ENCODE measurements around the gene NUMBL. TPM values are rescaled to one million over a fixed set of nuclear protein-coding genes. Genes with fewer than 3 reads are reported as not detected.

The NUMBL gene
- total and polyA plus RNA-seq, 2 of the 13 experiments (the other 11 are each of a cell fraction or from before 2014, with no cell fraction given): 0.49 to 2.3 TPM

GRCh38 chr19:40716482-40717324, 26.3 kb upstream of the NUMBL start, which contains the start of the genes COQ8B and ITPKC (continued):
- TF ChIP-seq TFE3 (CRISPR knock-in tag; IDR thresholded peaks at IDR 0.05) (peak; percentile 40; the same call in 1 of the 2 replicates), TARDBP (CRISPR knock-in tag; IDR thresholded peaks at IDR 0.05) (peak; percentile 35; the same call in 1 of the 2 replicates), ZNF747 (CRISPR knock-in tag; IDR thresholded peaks at IDR 0.05; ENCODE audit: borderline replicate concordance) (no peak), GMEB2 (CRISPR knock-in tag; IDR thresholded peaks at IDR 0.05; ENCODE audit: low read depth) (no peak), ZNF816 (CRISPR knock-in tag; IDR thresholded peaks at IDR 0.05; ENCODE audit: borderline replicate concordance) (0 out of 2 replicates have a peak, but pooled peaks have one; percentile 35), ZNF264 (CRISPR knock-in tag; IDR thresholded peaks at IDR 0.05) (peak; percentile 27; the same call in 1 of the 2 replicates), CCDC6 (CRISPR knock-in tag; IDR thresholded peaks at IDR 0.05) (0 out of 2 replicates have a peak, but pooled peaks have one; percentile 40), HES4 (CRISPR knock-in tag; IDR thresholded peaks at IDR 0.05; ENCODE audit: borderline replicate concordance) (peak; percentile 45; the same call in 1 of the 2 replicates), ZNF3 (CRISPR knock-in tag; IDR thresholded peaks at IDR 0.05) (no peak), ZNF101 (CRISPR knock-in tag; IDR thresholded peaks at IDR 0.05; ENCODE audit: borderline replicate concordance, low read depth) (no peak), PHF8 (CRISPR knock-in tag; IDR thresholded peaks at IDR 0.05) (peak; percentile 64), ARNT2 (CRISPR knock-in tag; IDR thresholded peaks at IDR 0.05; ENCODE audit: low read depth) (no peak)
- TF ChIP-seq, protein P1, sequence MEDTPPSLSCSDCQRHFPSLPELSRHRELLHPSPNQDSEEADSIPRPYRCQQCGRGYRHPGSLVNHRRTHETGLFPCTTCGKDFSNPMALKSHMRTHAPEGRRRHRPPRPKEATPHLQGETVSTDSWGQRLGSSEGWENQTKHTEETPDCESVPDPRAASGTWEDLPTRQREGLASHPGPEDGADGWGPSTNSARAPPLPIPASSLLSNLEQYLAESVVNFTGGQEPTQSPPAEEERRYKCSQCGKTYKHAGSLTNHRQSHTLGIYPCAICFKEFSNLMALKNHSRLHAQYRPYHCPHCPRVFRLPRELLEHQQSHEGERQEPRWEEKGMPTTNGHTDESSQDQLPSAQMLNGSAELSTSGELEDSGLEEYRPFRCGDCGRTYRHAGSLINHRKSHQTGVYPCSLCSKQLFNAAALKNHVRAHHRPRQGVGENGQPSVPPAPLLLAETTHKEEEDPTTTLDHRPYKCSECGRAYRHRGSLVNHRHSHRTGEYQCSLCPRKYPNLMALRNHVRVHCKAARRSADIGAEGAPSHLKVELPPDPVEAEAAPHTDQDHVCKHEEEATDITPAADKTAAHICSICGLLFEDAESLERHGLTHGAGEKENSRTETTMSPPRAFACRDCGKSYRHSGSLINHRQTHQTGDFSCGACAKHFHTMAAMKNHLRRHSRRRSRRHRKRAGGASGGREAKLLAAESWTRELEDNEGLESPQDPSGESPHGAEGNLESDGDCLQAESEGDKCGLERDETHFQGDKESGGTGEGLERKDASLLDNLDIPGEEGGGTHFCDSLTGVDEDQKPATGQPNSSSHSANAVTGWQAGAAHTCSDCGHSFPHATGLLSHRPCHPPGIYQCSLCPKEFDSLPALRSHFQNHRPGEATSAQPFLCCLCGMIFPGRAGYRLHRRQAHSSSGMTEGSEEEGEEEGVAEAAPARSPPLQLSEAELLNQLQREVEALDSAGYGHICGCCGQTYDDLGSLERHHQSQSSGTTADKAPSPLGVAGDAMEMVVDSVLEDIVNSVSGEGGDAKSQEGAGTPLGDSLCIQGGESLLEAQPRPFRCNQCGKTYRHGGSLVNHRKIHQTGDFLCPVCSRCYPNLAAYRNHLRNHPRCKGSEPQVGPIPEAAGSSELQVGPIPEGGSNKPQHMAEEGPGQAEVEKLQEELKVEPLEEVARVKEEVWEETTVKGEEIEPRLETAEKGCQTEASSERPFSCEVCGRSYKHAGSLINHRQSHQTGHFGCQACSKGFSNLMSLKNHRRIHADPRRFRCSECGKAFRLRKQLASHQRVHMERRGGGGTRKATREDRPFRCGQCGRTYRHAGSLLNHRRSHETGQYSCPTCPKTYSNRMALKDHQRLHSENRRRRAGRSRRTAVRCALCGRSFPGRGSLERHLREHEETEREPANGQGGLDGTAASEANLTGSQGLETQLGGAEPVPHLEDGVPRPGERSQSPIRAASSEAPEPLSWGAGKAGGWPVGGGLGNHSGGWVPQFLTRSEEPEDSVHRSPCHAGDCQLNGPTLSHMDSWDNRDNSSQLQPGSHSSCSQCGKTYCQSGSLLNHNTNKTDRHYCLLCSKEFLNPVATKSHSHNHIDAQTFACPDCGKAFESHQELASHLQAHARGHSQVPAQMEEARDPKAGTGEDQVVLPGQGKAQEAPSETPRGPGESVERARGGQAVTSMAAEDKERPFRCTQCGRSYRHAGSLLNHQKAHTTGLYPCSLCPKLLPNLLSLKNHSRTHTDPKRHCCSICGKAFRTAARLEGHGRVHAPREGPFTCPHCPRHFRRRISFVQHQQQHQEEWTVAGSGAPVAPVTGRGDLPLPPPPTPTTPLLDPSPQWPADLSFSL (CRISPR knock-in tag; IDR thresholded peaks at IDR 0.05): no peak
- TF ChIP-seq, protein P2, sequence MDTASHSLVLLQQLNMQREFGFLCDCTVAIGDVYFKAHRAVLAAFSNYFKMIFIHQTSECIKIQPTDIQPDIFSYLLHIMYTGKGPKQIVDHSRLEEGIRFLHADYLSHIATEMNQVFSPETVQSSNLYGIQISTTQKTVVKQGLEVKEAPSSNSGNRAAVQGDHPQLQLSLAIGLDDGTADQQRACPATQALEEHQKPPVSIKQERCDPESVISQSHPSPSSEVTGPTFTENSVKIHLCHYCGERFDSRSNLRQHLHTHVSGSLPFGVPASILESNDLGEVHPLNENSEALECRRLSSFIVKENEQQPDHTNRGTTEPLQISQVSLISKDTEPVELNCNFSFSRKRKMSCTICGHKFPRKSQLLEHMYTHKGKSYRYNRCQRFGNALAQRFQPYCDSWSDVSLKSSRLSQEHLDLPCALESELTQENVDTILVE (CRISPR knock-in tag; IDR thresholded peaks at IDR 0.05): peak; percentile 81

Data from HepG2 (cell line).